K562 (cell line): Measurements from ENCODE around the gene KIF25. TPM values are rescaled to one million over a fixed set of nuclear protein-coding genes. Genes with fewer than 3 reads are reported as not detected.

ENCODE experiments used
- ATAC-seq: fragments of 200-7000 bp; cut with Tn5 transposase; 3 replicates; pipeline ENCODE4 v1.9.1; 2020; ENCODE audit warnings: moderate library complexity
- BruUV-seq: library from RNA; stranded (reverse); fragments of 400-500 nt; replicated peaks from 2 replicates; lab custom pipeline; 2021; lab: Mats Ljungman, UMichigan
- CTCF ChIA-PET: fragments of 300-600 bp; formaldehyde crosslinking; extraction: SDS; loops from one replicate; lab custom pipeline; 2021; ENCODE audit warnings: low intra/inter-chr PET ratio; lab: Yijun Ruan, JAX
- POLR2A ChIA-PET: fragments of 300-600, 350-650 bp; sonication (Branson Sonifier 250); formaldehyde crosslinking; extraction: SDS; loops from one replicate; lab custom pipeline; 2021; ENCODE audit warnings: antibody characterized with exemption, inconsistent platforms; lab: Yijun Ruan, JAX
- DNase-seq, 4 experiments: peaks; one replicate each; pipeline versions ENCODE4 v3.0.0 to v3.0.0-alpha.2; 2011 to 2018; ENCODE audit warnings: low spot score in 3 of 4, mixed read lengths in 3 of 4; ENCODE audit errors: extremely low read depth in 1 of 4
- FAIRE-seq: peaks from 2 replicates; lab custom pipeline; 2011; peaks lifted over from hg19 to GRCh38; lab: Jason Lieb, UNC
- H2AFZ ChIP-seq: 2 replicates; pipeline ENCODE4 v1.6.0; 2011; ENCODE audit warnings: low read depth, low read length, control low read depth, inconsistent platforms
- H3K27ac ChIP-seq: fragments of 200-600 bp; 3 replicates; pipeline ENCODE4 v1.8.0; 2011; ENCODE audit warnings: low read depth, mild to moderate bottlenecking, control low read depth, inconsistent platforms, low read length, moderate library complexity, mixed read lengths; ENCODE audit errors: extremely low read depth
- H3K27me3 ChIP-seq, 2 experiments: fragments of 300-600 bp in 1 of 2; 2 replicates in 1 of 2; 3 replicates in 1 of 2; pipeline versions ENCODE4 v1.6.0 to v1.8.0; 2011; ENCODE audit warnings: inconsistent platforms in 2 of 2, low read length in 2 of 2, mild to moderate bottlenecking in 1 of 2, mixed read lengths in 1 of 2, moderate library complexity in 1 of 2; ENCODE audit not compliant: control insufficient read depth in 2 of 2, insufficient read depth in 2 of 2
- H3K36me3 ChIP-seq: fragments of 300-600 bp; 3 replicates; pipeline ENCODE4 v1.8.0; 2011; ENCODE audit warnings: mild to moderate bottlenecking, low read length, inconsistent platforms; ENCODE audit not compliant: control insufficient read depth, insufficient read depth
- H3K4me1 ChIP-seq, 2 experiments: fragments of 200-600 bp in 1 of 2; replicated peaks in 1 of 2; 2 replicates in 1 of 2; 3 replicates in 1 of 2; pipeline versions ENCODE4 v1.5.1 to v1.8.0; 2011; ENCODE audit warnings: inconsistent platforms in 2 of 2, low read length in 2 of 2, mild to moderate bottlenecking in 1 of 2, mixed read lengths in 1 of 2, moderate library complexity in 1 of 2; ENCODE audit not compliant: control insufficient read depth in 2 of 2, insufficient read depth in 2 of 2
- H3K4me2 ChIP-seq: 2 replicates; pipeline ENCODE4 v1.6.1; 2011; ENCODE audit warnings: low read length, control low read depth, inconsistent platforms, mixed read lengths; ENCODE audit not compliant: insufficient read depth
- H3K4me3 ChIP-seq: fragments of 200-600 bp; sonication (generic), shearing (Covaris generic); 2 replicates; pipeline ENCODE4 v1.5.1; 2016; ENCODE audit warnings: control low read depth, inconsistent platforms
- H3K79me2 ChIP-seq: fragments of 200-600 bp; 3 replicates; pipeline ENCODE4 v1.8.0; 2011; ENCODE audit warnings: low read length, inconsistent platforms; ENCODE audit not compliant: control insufficient read depth, insufficient read depth
- H3K9ac ChIP-seq, 2 experiments: 2 replicates each; pipeline versions ENCODE4 v1.6.0 to v1.6.1; 2011; ENCODE audit warnings: low read depth in 2 of 2, low read length in 2 of 2, control low read depth in 1 of 2, inconsistent platforms in 1 of 2, mild to moderate bottlenecking in 1 of 2, mixed read lengths in 1 of 2; ENCODE audit not compliant: insufficient read depth in 1 of 2
- H3K9me1 ChIP-seq: one replicate; pipeline ENCODE4 v1.6.0; 2011; ENCODE audit warnings: inconsistent platforms, mild to moderate bottlenecking, low read length, moderate library complexity; ENCODE audit not compliant: control insufficient read depth, insufficient read depth
- H3K9me3 ChIP-seq: replicated peaks from 2 replicates; pipeline ENCODE4 v1.5.1; 2011; ENCODE audit warnings: low read depth, low read length, inconsistent platforms; ENCODE audit not compliant: control insufficient read depth, insufficient read depth
- H4K20me1 ChIP-seq: replicated peaks from 2 replicates; pipeline ENCODE4 v1.6.1; 2011; ENCODE audit warnings: low read length, inconsistent platforms, mixed read lengths; ENCODE audit not compliant: control insufficient read depth, insufficient read depth
- ATF2 ChIP-seq: sonication (generic); formaldehyde crosslinking; IDR thresholded peaks from 2 replicates; pipeline ENCODE4 v1.8.1; 2022; ENCODE audit warnings: missing genetic modification reagents
- E2F3 ChIP-seq: fragments of 250-450 bp; sonication (Bioruptor Pico); IDR thresholded peaks from 2 replicates; pipeline ENCODE4 v1.4.0; 2020; ENCODE audit warnings: mild to moderate bottlenecking
- HNRNPH1 ChIP-seq: fragments of 200-400 bp; formaldehyde crosslinking; optimal IDR thresholded peaks from 2 replicates; pipeline ENCODE3; 2017; ENCODE audit warnings: low read depth, mild to moderate bottlenecking, low read length, moderate library complexity
- HNRNPK ChIP-seq: fragments of 200-400 bp; formaldehyde crosslinking; IDR thresholded peaks from one replicate; pipeline ENCODE4 v1.6.1; 2018; ENCODE audit warnings: mild to moderate bottlenecking, low read depth, low read length; ENCODE audit not compliant: poor library complexity, severe bottlenecking
- KLF13 ChIP-seq: fragments of 450-650 bp; IDR thresholded peaks from 2 replicates; pipeline ENCODE4 v1.6.1; 2016; ENCODE audit warnings: missing genetic modification characterization, low read depth, mild to moderate bottlenecking, missing compliant biosample characterization, moderate library complexity, borderline replicate concordance
- NELFE ChIP-seq: IDR thresholded peaks from 2 replicates; pipeline ENCODE4 v1.6.1; 2011; ENCODE audit warnings: mild to moderate bottlenecking; ENCODE audit not compliant: insufficient read depth, insufficient read length
- RBM15 ChIP-seq: fragments of 200-400 bp; formaldehyde crosslinking; IDR thresholded peaks from 2 replicates; pipeline ENCODE4 v1.6.1; 2018; ENCODE audit warnings: mild to moderate bottlenecking, low read length, moderate library complexity; ENCODE audit not compliant: insufficient read depth
- RBM34 ChIP-seq: fragments of 200-400 bp; formaldehyde crosslinking; IDR thresholded peaks from 2 replicates; pipeline ENCODE4 v1.6.1; 2018; ENCODE audit warnings: low read length, borderline replicate concordance; ENCODE audit not compliant: insufficient read depth
- SIN3B ChIP-seq: fragments of 450-650 bp; IDR thresholded peaks from 2 replicates; pipeline ENCODE4 v1.6.1; 2017; ENCODE audit warnings: low read depth, mild to moderate bottlenecking, moderate library complexity
- SNRNP70 ChIP-seq: fragments of 200-400 bp; formaldehyde crosslinking; optimal IDR thresholded peaks from 2 replicates; pipeline ENCODE3; 2017; ENCODE audit warnings: low read depth, low read length
- THRB ChIP-seq: fragments of 450-650 bp; formaldehyde crosslinking; conservative IDR thresholded peaks from 2 replicates; pipeline ENCODE4 v1.4.0; 2022; ENCODE audit warnings: mild to moderate bottlenecking, missing genetic modification characterization
- ZFP1 ChIP-seq: fragments of 450-650 bp; formaldehyde crosslinking; IDR thresholded peaks from 2 replicates; pipeline ENCODE4 v1.4.0; 2020; ENCODE audit warnings: mild to moderate bottlenecking, mixed read lengths
- ZKSCAN8 ChIP-seq: fragments of 200-800 bp; sonication (Bioruptor generic); IDR thresholded peaks from 2 replicates; pipeline ENCODE4 v1.6.1; 2016; ENCODE audit warnings: missing genetic modification characterization, missing compliant biosample characterization
- ZNF354B ChIP-seq: fragments of 250-450 bp; sonication (Bioruptor Pico); IDR thresholded peaks from 2 replicates; pipeline ENCODE4 v1.4.0; 2020
- ZNF830 ChIP-seq: fragments of 250-450 bp; sonication (Bioruptor Pico); IDR thresholded peaks from 2 replicates; pipeline ENCODE4 v1.5.0; 2021; ENCODE audit warnings: mild to moderate bottlenecking
- WGBS: fragments of 100-300 bp; shearing (Covaris generic); methylation state at CpG from one replicate; pipeline ENCODE4 v1.1.6; 2016; ENCODE audit warnings: low coverage, mixed read lengths; ENCODE audit not compliant: insufficient coverage; ENCODE audit errors: missing lambda C conversion rate; 5-methylcytosine and 5-hydroxymethylcytosine counted together
- in situ Hi-C: fragments of 300-500 bp; cut with MboI; formaldehyde crosslinking; loops from 4 replicates; pipeline ENCODE4 v1.15.0; 2018; ENCODE audit warnings: inconsistent platforms, mixed read lengths
- intact Hi-C: fragments of 100-400 bp; cut with micrococcal nuclease; formaldehyde crosslinking; loops from 2 replicates; pipeline ENCODE4 v1.14.2; 2022
- polyA plus RNA-seq, 8 experiments: library from polyadenylated mRNA; depleted of rRNA in 4 of 8; stranded (reverse) in 5 of 8; unstranded in 3 of 8; fragments of >200 nt; fragmentation: Nextera tagmentation in 2 of 8; fragmentation: Illumina TruSeq in 1 of 8; extraction: Ambion mirVana in 2 of 8; extraction: Trizol in 1 of 8; gene quantifications; 2 replicates each; pipeline versions ENCODE4 v1.2.1 to v1.2.3, GENCODE V29; 2011 to 2014; ENCODE audit warnings: inconsistent platforms in 1 of 8, missing spikeins in 1 of 8
- total RNA-seq, 7 experiments: library from RNA; depleted of rRNA in 6 of 7; stranded (reverse); fragments of >200 nt in 6 of 7; fragmentation: Illumina TruSeq in 2 of 7; extraction: Trizol in 2 of 7; gene quantifications; 2 replicates each; pipeline versions ENCODE4 v1.2.1 to v1.2.3, GENCODE V29; 2011 to 2021; ENCODE audit warnings: low replicate concordance in 1 of 7

KIF25 gene
- total and polyA plus RNA-seq, 9 of the 15 experiments (the other 6 are each of a cell fraction or from before 2014, with no cell fraction given) = 0.04 to 0.49 (median 0.23) TPM; not detected in 5

- H2AFZ ChIP-seq = no peak overlapping the region
- TF ChIP-seq NELFE = no peak
- TF ChIP-seq SNRNP70 = no peak
- no peak for TF ChIP-seq RBM15
- no peak for TF ChIP-seq ZKSCAN8 (CRISPR knock-in tag)
- TF ChIP-seq KLF13 (tag) = no peak
- TF ChIP-seq ZFP1 = no peak
- no peak for TF ChIP-seq HNRNPK
- no peak for TF ChIP-seq SIN3B
- no peak for TF ChIP-seq E2F3 (CRISPR knock-in tag)
- no peak for TF ChIP-seq THRB (CRISPR knock-in tag)
- TF ChIP-seq HNRNPH1 = no peak
- TF ChIP-seq ATF2 (CRISPR knock-in tag) = no peak
- no peak for TF ChIP-seq RBM34
- TF ChIP-seq ZNF830 (CRISPR knock-in tag) = no peak
- no peak for TF ChIP-seq ZNF354B
- TF ChIP-seq, all 486 proteins: peak for 0
- H3K9me3 ChIP-seq = no peaks in the 10 kb centered on the region
- no peak overlapping the region for H3K9ac ChIP-seq
- BruUV-seq = no TSS peak
- H3K4me1 ChIP-seq = peaks cover 0 to 5% of the 10 kb centered on the region in 2 experiments; a peak in 1 of 5 replicates
- H3K4me3 ChIP-seq = no peak overlapping the region
- in situ Hi-C loops (no loop called here), intact Hi-C loops (no loop called here)
- no peaks in the 10 kb centered on the region for H3K9me1 ChIP-seq
- CTCF ChIA-PET = no interaction called here
- WGBS = 90% methylated on average over 3 of the region's 3 CpGs
- FAIRE-seq (no peak), ATAC-seq (no peak), DNase-seq (no peak)
- 0 out of 2 replicates have a peak, but pooled peaks cover 5% of the 10 kb centered on the region for H4K20me1 ChIP-seq
- H3K4me2 ChIP-seq = no peak overlapping the region
- no peaks in the 10 kb centered on the region for H3K27me3 ChIP-seq
- POLR2A ChIA-PET = interaction anchor here (1.5 kb wide), 1 partner anchor 9 kb away, joined by 3 read pairs; no protein-coding TSS in a partner anchor
- no peak overlapping the region for H3K27ac ChIP-seq
- no peaks in the 10 kb centered on the region for H3K79me2 ChIP-seq
- H3K36me3 ChIP-seq = peaks cover 70% of the 10 kb centered on the region
Observed at GRCh38 chr6:167954151-167954550, 43.3 kb upstream of the KIF25 start.
